Tibial artery (tissue), 4 donors: ENCODE measurements around the gene AP3S2.
"Not testable (repeated sequence)": the region's sequence is repeated elsewhere in the genome, so short reads cannot be mapped to it uniquely, and the experiment has no call there.

ENCODE experiments used
- DNase-seq, 2 donors: peaks; one replicate each; pipeline ENCODE4 v3.0.0-alpha.2; 2019
- H3K27ac ChIP-seq, 2 donors: fragments of 200-600 bp; sonication (generic) in 1 of 2; 1 replicate in 1 of 2; 2 replicates in 1 of 2; pipeline ENCODE4 v1.5.1; 2018 to 2019; ENCODE audit warnings: mild to moderate bottlenecking in 1 of 2
- H3K27me3 ChIP-seq, 2 donors: fragments of 200-600 bp; sonication (generic) in 1 of 2; one replicate each; pipeline versions ENCODE4 v1.5.1 to v1.6.0; 2016 to 2019
- H3K36me3 ChIP-seq, 3 donors: fragments of 200-600 bp; sonication (generic) in 2 of 3; one replicate each; pipeline ENCODE4 v1.5.1; 2016 to 2019; ENCODE audit warnings: mild to moderate bottlenecking in 2 of 3
- H3K4me1 ChIP-seq, 4 donors: fragments of 200-600 bp; sonication (generic) in 2 of 4; 1 replicate in 3 of 4; 2 replicates in 1 of 4; pipeline ENCODE4 v1.5.1; 2016 to 2019
- H3K4me3 ChIP-seq, 2 donors: fragments of 200-600 bp; sonication (generic) in 1 of 2; 1 replicate in 1 of 2; 2 replicates in 1 of 2; pipeline ENCODE4 v1.5.1; 2018 to 2019; ENCODE audit warnings: mild to moderate bottlenecking in 2 of 2
- H3K9me3 ChIP-seq, 3 donors: fragments of 200-600 bp; sonication (generic) in 1 of 3; one replicate each; pipeline ENCODE4 v1.5.1; 2016 to 2019
- intact Hi-C: fragments of 100-400 bp; cut with DNase I; formaldehyde crosslinking; loops from one replicate; pipeline ENCODE4 v1.15.0; 2023; ENCODE audit warnings: low total_unique reads
- TF ChIP-seq, protein P1 (sequence below), 2 experiments: fragments of 200-600 bp in 1 of 2; fragments of 450-650 bp in 1 of 2; IDR thresholded peaks; one replicate each; pipeline ENCODE4 v1.5.1; 2017 to 2019; ENCODE audit warnings: antibody characterized with exemption in 2 of 2, mild to moderate bottlenecking in 1 of 2, moderate library complexity in 1 of 2

AP3S2 gene

DNA sequence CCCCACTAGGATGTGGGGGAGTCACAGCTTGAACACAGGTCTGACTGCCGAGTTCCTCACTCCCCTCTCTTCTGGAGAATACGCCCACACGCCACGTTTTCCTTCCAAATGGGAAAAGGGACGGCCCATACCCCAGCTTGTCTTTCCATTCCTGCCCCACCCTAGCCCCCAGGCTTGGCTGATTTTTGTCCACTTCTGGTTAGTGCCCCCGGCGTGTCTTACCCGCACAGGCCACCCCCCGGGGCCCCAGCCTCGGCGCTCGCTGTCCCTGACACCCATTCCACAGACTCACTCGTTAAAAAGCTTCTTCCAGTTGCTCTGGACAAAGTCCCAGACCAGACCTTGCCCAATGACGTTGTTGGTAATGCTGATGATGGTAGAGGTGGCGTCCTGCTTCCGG, 103.1 kb downstream of the AP3S2 start:
- TF ChIP-seq, protein P1, sequence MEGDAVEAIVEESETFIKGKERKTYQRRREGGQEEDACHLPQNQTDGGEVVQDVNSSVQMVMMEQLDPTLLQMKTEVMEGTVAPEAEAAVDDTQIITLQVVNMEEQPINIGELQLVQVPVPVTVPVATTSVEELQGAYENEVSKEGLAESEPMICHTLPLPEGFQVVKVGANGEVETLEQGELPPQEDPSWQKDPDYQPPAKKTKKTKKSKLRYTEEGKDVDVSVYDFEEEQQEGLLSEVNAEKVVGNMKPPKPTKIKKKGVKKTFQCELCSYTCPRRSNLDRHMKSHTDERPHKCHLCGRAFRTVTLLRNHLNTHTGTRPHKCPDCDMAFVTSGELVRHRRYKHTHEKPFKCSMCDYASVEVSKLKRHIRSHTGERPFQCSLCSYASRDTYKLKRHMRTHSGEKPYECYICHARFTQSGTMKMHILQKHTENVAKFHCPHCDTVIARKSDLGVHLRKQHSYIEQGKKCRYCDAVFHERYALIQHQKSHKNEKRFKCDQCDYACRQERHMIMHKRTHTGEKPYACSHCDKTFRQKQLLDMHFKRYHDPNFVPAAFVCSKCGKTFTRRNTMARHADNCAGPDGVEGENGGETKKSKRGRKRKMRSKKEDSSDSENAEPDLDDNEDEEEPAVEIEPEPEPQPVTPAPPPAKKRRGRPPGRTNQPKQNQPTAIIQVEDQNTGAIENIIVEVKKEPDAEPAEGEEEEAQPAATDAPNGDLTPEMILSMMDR (IDR thresholded peaks at IDR 0.05): no peak
- no peak for DNase-seq
- Histone ChIP-seq H3K9me3 (peaks cover 0 to 6% (median 5%) of the 10 kb centered on the region in 3 donors), H3K4me3 (no peak overlapping the region), H3K36me3 (peaks cover 0 to 25% (median 15%) of the 10 kb centered on the region in 3 donors), H3K27me3 (no peaks in the 10 kb centered on the region), H3K4me1 (peaks cover 0 to 10% (median 4%) of the 10 kb centered on the region in 4 donors), H3K27ac (no peak overlapping the region)
- intact Hi-C loops: no loop called here

GRCh38 chr15:89790206-89790605, 103.6 kb downstream of the AP3S2 start:
- H3K36me3 ChIP-seq: peaks cover 0 to 25% (median 15%) of the 10 kb centered on the region in 3 donors

DNA sequence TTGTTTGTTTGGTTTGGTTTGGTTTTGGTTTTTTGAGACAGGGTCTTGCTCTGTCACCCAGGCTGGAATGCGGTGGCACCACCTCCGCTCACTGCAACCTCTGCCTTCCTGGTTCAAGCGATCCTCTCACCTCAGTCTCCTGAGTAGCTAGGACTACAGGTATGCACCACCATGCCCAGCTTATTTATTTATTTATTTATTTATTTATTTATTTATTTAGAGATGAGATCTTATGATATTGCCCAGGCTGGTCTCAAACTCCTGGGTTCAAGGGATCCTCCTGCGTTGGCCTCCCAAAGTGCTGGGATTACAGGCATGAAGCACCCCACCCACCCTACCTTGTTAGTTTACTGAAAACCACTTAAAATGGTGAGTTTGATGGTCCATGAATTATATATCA, 105.2 kb downstream of the AP3S2 start:
- H3K27me3 ChIP-seq, H3K4me3 ChIP-seq, intact Hi-C loops, H3K4me1 ChIP-seq, H3K27ac ChIP-seq, DNase-seq, H3K9me3 ChIP-seq: not testable (repeated sequence)
- peaks cover 0 to 25% (median 15%) of the 10 kb centered on the region in 3 donors for H3K36me3 ChIP-seq

More at GRCh38 chr15:89790206-89790605, 103.6 kb downstream of the AP3S2 start:
- no peak for DNase-seq
- Histone ChIP-seq H3K27me3 (no peaks in the 10 kb centered on the region), H3K27ac (no peak overlapping the region), H3K9me3 (peaks cover 0 to 6% (median 5%) of the 10 kb centered on the region in 3 donors), H3K4me3 (no peak overlapping the region), H3K4me1 (peaks cover 0 to 8% (median 4%) of the 10 kb centered on the region in 4 donors)
- TF ChIP-seq, protein P1 (IDR thresholded peaks at IDR 0.05): no peak
- intact Hi-C loops: no loop called here

- TF ChIP-seq, protein P1 (IDR thresholded peaks at IDR 0.05): no peak
- no peak for DNase-seq
- Histone ChIP-seq H3K36me3 (peaks cover 0 to 25% (median 15%) of the 10 kb centered on the region in 3 donors), H3K4me1 (peaks cover 0 to 9% (median 0%) of the 10 kb centered on the region in 4 donors), H3K9me3 (peaks cover 0 to 6% (median 5%) of the 10 kb centered on the region in 3 donors), H3K27ac (no peak overlapping the region), H3K4me3 (no peak overlapping the region), H3K27me3 (no peaks in the 10 kb centered on the region)
- intact Hi-C loops: no loop called here
Measured at GRCh38 chr15:89787944-89788343, 105.8 kb downstream of the AP3S2 start.

- intact Hi-C loops: no loop called here
- H3K4me1 ChIP-seq: peaks cover 0 to 9% (median 0%) of the 10 kb centered on the region in 4 donors
- H3K4me3 ChIP-seq: no peak overlapping the region
- H3K27ac ChIP-seq: no peak overlapping the region
- peaks cover 0 to 6% (median 5%) of the 10 kb centered on the region in 3 donors for H3K9me3 ChIP-seq
- TF ChIP-seq, protein P1 (IDR thresholded peaks at IDR 0.05): no peak
- DNase-seq: no peak
- H3K27me3 ChIP-seq: no peaks in the 10 kb centered on the region
- peaks cover 0 to 12% (median 10%) of the 10 kb centered on the region in 3 donors for H3K36me3 ChIP-seq
Measured at GRCh38 chr15:89785774-89786140, 108.0 kb downstream of the AP3S2 start.

DNA sequence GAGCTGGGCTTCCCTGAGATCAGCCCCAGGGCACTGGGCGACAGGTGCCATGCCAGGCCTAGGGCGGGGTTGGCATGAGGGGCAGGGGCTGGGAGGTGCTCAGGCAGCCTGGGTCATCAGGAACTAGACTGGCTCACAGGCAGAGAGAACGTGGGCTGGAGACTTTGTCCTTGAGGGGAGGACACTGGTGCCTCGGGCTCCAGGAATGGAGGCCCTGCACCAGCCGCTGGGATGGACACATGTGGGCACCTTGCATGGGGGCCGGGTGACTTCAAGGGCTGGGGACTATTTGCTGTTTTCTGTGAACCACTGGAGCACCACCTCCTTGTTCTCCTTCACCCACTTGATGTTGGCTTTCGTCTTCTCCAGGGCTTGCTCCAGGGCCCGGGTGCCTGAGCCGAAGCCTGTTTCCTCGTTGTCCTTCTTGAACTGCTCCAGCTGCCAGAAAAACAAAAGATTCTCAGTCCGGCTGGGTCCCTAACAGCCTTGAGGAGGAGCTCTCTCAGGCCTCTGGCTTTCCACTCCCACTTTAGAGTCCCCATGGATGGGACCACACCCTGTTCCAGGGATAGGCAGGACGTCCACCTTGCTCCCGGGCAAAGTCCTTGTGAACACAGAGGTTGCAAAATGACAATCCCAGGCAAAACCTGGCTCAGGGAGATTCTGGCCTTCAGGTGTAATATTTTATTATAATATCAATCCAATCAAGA, 108.6 kb downstream of the AP3S2 start:
- Histone ChIP-seq H3K4me1 (peaks cover 0 to 9% (median 0%) of the 10 kb centered on the region in 4 donors), H3K27me3 (no peaks in the 10 kb centered on the region), H3K27ac (no peak overlapping the region), H3K36me3 (peaks cover 0 to 10% (median 6%) of the 10 kb centered on the region in 3 donors), H3K9me3 (peaks cover 0 to 6% (median 5%) of the 10 kb centered on the region in 3 donors), H3K4me3 (no peak overlapping the region)
- intact Hi-C loops: no loop called here
- TF ChIP-seq, protein P1 (IDR thresholded peaks at IDR 0.05): no peak
- no peak for DNase-seq
